Activated CD4-positive, CD25-positive, alpha-beta regulatory T cell (primary cell): ENCODE measurements around the gene COL5A2.

ENCODE experiments used
- DNase-seq, 4 experiments: peaks; one replicate each; lab custom pipeline; 2025; lab: John Stamatoyannopoulos, UW

COL5A2 gene

GRCh38 chr2:189049709-189050164, 129.8 kb downstream of the COL5A2 start:
- no peak for DNase-seq

DNA sequence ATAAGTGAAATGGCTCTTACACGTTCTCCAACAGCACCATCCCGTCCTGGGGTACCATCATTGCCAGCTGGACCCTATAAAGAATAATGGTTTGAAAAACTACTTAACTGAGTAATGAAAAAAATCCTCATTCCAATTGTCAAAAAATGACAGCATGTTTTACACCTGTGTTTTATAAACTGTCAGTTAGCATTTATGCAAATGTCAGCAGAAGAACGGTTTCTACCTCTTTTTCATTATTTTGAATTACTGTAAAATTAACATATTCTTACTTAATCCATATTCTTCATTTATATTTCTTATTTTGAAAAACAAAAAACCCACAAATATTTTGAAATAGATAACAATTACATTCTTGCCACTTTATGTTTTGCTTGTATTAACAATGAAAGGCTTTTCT, 131.4 kb downstream of the COL5A2 start:
- no peak for DNase-seq

GRCh38 chr2:189047171-189047888, 132.2 kb downstream of the COL5A2 start:
- no peak for DNase-seq

DNA sequence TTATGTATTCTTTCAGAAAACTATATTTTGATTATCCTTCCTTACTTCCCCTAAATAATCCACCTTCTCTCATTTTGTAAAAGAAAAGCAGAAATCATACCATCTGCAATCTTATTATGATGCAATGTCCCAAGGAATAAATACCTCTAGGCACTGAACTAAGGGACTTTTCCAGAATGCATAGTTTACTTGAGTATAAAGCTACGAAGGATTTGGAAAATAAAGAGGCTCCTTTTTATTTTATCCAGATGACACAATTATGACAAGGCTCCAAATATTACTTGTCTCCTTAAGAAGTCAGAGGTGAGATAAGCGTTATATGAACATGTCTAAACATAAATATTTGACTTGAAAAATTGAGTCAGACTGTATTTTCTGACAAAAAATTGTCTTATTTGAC, 133.2 kb downstream of the COL5A2 start:
- no peak for DNase-seq

DNA sequence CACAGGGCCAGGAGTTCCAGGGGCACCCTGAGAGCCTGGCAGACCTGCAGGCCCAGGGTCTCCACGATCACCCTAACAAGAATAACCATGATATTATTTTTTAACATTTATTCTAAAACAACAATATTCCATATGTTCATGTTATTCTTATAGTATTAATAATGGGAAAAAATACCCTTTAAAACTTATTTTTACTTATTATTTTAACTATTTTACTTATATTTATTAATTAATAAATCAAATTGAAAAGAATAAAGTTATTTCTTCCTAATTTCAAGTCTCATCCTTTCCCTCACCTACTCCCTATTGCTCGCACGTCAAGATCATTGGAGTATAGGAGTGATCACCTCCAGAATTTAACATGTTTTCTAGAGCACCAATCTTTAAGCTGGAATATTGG, 133.7 kb downstream of the COL5A2 start:
- DNase-seq: no peak

DNA sequence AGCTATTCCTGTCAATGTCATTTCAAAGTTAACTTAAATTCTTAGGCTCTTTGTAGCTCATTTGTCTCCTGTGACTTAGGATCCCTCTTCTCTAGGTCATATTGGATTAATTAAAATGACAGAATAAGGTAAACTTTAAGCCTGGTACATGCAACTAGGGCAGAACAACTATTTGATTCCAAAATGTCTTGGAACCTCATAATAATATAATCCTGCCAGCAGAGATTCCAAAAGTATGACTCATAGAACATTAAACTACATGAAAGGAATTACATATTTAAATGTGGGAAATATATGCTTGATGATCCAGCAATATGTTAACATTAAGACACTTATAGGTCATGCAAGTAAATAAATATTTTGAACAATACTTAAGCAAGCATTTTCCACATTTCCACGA, 142.0 kb downstream of the COL5A2 start:
- no peak for DNase-seq

GRCh38 chr2:189024901-189025618, 154.5 kb downstream of the COL5A2 start:
- no peak for DNase-seq

GRCh38 chr2:189022492-189022891, 157.1 kb downstream of the COL5A2 start:
- DNase-seq: no peak

GRCh38 chr2:189022053-189022481, 157.5 kb downstream of the COL5A2 start:
- no peak for DNase-seq

DNA sequence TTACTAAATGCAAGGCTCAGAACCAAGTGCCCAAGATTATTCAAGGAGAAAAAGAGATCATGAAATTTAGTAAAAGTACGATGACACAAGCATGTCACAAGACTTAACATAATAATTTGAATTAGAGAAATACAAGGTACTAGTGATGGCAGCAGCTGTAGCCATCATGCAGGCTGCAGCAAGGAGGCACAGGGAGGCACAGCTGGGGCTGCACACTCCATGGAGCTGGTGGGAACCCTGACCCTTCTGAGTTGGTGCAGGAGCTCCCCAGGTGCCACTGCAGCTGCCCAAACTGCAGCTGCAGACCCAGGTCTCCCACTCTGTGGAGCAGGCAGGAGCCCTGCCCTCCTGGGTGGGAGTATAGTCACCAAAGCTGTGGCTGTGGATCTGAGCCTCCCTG, 159.4 kb downstream of the COL5A2 start:
- DNase-seq: no peak

- DNase-seq: no peak
Measured at GRCh38 chr2:189018631-189019030, 160.9 kb downstream of the COL5A2 start.

- DNase-seq: no peak
Measured at GRCh38 chr2:189016311-189016861, 163.2 kb downstream of the COL5A2 start.

GRCh38 chr2:189015359-189015758, 164.2 kb downstream of the COL5A2 start:
- DNase-seq: no peak

DNA sequence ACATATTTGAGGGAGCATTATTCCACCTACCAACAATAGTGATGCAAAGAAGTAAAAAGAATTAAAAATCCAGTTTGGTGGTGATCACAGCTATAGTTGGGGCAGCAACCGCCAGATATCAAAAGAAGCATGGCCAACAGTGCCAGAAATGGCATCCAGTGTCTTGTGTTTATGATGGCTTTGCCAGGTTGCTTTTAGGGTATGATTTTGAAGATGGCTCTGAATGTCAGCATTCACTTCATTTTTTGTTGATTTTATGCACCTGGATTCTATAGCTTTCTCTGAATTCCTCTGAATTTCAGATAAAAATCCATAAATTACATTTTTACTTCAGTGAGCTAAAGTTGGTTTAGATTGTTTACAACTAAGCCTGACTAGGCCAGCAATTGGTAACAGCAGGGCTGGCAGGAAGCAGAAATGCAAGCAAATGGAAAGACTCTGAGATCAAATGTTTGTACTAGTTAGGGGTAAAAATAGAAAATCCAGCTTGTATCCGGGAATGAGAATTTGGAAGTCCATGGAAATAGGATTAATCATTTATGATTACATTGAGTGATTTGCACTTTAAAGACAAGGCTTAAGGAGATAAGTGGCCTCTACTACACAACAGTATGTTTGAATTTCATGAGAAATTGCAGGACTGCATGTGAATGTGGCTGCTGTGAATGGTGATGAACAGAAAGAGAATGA, 165.0 kb downstream of the COL5A2 start:
- DNase-seq: no peak

DNA sequence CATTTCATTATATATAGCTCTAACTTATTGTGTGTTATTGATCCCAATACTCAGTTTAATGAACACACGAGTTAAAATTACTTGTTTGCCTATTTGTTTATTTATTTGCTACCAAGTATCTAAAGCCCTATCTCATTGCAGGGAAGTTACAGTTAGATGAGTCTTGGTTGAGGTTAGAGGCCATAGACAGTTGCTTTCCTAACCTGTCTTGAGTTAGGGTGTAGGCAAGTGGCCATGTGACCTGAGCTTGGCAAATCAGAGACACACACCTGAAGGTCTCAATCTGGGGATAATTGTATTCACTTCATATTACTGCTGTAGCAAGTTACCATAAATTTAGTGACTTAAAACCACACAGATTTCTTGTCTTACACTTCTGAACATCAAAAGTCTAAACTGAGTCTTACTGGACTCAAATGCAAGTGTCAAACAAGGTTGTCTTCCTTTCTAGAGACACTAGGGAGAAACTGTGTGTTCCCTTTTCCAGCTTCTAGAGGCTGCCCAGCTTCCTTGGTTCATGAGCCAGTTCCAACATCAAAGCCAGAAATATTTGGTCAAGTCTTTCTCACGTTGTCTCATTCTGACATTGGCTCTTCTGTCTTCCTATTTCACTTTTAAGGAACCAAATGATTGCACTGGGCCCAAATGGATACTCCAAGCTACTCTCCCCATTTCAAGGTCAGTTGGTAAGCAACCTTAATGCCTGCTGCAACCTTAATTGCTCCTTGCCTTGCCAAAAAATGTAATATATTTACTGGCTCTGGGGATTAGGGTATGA, 165.7 kb downstream of the COL5A2 start:
- no peak for DNase-seq

GRCh38 chr2:189013031-189013430, 166.5 kb downstream of the COL5A2 start:
- DNase-seq: no peak

- DNase-seq: no peak
Measured at GRCh38 chr2:189012351-189012750, 167.2 kb downstream of the COL5A2 start.

GRCh38 chr2:189010536-189010935, 169.0 kb downstream of the COL5A2 start:
- no peak for DNase-seq

- DNase-seq: no peak
Measured at GRCh38 chr2:189008555-189009262, 170.9 kb downstream of the COL5A2 start.

- DNase-seq: no peak
Measured at GRCh38 chr2:189002079-189002478, 177.5 kb downstream of the COL5A2 start.

- DNase-seq: no peak
Measured at GRCh38 chr2:189000221-189000620, 179.3 kb downstream of the COL5A2 start.
